GM10266 (cell line): ENCODE data around the gene TMCO1.
"Not testable (repeated sequence)": the region's sequence is repeated elsewhere in the genome, so short reads cannot be mapped to it uniquely, and the experiment has no call there.

Source experiments
- DNase-seq: peaks from one replicate; pipeline ENCODE4 v3.0.0; 2012; ENCODE audit errors: extremely low spot score
- TF ChIP-seq, protein P1 (sequence below): IDR thresholded peaks from 2 replicates; pipeline ENCODE4 v1.5.1; 2012; ENCODE audit warnings: mild to moderate bottlenecking, low read depth; ENCODE audit not compliant: control insufficient read depth, insufficient read depth; ENCODE audit errors: missing control alignments

The TMCO1 gene

DNA sequence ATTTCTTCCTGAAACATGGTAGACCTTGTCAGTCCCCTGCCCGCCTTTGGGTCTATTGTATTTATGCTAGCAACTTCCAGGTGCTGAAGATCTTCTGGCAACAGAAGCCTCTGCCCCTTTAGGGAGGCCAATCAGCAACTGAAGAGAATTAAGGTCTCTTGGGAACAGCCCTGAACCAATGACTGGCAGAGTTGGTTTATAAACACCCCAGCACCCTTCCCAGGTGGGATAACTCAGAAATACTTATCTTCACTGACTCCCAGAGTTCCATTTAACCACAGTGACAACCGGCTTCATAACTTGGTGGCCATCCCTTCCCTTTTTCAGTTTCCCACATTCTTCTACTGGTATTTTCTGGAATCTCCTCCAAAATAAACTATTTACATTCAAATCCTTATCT is 27.2 kb upstream of the TMCO1 start:
- no peak for DNase-seq

DNA sequence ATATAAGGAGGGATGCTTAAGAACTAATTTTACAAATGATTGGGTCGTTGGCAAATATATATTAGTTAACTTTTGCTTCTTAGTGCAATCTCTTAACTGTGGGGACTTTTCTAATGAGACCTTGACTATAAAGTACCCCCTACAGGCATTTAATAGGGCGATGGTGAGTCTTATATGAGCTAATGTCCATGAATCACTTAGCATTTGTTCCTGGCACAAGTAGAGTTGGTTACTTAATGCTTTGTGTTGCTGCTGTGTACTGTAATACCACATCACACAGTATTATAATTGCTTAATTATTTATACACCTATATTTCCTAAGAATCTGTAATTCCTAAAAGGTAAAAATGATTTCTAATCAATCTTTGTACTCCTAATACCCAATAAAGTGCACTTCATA is 25.3 kb upstream of the TMCO1 start:
- TF ChIP-seq, protein P1, sequence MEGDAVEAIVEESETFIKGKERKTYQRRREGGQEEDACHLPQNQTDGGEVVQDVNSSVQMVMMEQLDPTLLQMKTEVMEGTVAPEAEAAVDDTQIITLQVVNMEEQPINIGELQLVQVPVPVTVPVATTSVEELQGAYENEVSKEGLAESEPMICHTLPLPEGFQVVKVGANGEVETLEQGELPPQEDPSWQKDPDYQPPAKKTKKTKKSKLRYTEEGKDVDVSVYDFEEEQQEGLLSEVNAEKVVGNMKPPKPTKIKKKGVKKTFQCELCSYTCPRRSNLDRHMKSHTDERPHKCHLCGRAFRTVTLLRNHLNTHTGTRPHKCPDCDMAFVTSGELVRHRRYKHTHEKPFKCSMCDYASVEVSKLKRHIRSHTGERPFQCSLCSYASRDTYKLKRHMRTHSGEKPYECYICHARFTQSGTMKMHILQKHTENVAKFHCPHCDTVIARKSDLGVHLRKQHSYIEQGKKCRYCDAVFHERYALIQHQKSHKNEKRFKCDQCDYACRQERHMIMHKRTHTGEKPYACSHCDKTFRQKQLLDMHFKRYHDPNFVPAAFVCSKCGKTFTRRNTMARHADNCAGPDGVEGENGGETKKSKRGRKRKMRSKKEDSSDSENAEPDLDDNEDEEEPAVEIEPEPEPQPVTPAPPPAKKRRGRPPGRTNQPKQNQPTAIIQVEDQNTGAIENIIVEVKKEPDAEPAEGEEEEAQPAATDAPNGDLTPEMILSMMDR = no peak
- no peak for DNase-seq

More for the DNA sequence above, 27.2 kb upstream of the TMCO1 start:
- TF ChIP-seq, protein P1 = no peak

DNA sequence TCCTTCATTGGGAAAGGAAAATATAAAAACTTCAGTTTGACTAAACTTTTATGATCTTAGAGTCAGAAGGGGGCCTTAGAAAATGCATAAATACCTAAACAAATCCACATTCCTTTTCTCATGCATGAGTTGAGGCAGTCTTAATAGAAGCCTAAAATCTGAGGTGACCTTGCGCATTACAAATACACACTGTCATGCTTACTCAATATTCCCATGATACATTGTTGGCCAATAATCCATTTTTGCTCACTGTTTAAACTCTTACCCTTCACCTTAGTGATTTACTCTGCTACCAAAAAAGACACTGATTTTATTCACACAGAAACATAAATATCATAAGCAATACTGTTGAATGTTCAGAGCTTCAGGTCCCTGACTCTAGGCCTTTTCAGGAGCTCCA is 19.1 kb upstream of the TMCO1 start:
- no peak for DNase-seq

DNA sequence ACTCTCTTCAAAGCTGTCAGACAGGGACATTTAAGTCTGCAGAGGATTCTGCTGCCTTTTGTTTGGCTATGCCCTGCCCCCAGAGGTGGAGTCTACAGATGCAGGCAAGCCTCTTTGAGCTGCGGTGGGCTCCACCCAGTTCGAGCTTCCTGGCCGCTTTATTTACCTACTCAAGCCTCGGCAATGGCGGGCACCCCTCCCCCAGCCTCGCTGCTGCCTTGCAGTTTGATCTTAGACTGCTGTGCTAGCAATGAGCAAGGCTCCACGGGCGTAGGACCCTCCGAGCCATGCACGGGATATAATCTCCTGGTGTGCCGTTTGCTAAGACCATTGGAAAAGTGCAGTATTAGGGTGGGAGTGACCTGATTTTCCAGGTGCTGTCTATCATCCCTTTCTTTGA is 14.9 kb upstream of the TMCO1 start:
- not testable (repeated sequence) for DNase-seq

More for the DNA sequence above, 19.1 kb upstream of the TMCO1 start:
- TF ChIP-seq, protein P1 = no peak

DNA sequence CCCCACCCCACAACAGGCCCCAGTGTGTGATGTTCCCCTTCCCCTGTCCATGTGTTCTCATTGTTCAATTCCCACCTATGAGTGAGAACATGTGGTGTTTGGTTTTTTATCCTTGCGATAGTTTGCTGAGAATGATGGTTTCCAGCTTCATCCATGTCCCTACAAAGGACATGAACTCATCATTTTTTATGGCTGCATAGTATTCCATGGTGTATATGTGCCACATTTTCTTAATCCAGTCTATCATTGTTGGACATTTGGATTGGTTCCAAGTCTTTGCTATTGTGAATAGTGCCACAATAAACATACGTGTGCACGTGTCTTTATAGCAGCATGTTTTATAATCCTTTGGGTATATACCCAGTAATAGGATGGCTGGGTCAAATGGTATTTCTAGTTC is 9.5 kb upstream of the TMCO1 start:
- DNase-seq = not testable (repeated sequence)

DNA sequence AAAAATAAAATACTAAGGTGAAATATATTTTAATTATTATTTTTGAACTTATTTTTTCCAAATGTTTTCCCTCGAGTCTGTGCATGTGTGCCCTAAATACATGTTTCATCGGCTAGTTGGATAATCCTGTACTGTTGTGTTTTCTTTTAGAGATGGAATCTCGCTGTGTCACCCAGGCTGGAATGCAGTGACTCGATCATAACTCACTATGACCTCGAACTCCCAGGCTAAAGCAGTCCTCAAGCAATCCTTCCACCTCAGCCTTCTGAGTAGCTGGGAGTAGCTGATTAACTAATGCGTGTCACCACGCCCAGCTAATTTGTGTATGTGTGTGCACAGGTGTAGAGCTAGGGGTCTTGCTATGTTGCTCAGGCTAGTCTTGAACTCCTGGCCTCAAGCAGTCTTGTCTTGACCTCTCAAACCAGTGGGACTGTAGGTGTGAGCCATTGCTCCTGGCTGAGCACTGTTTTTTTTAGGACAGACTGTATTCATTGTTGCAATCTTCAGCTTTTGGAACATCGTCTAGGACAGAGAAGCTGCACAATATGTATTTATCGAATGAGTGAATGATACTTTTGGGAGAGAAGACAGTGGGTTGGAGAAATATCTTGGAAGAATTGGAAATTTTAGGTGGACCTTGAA is 4.8 kb upstream of the TMCO1 start:
- TF ChIP-seq, protein P1 = no peak
- DNase-seq = no peak

DNA sequence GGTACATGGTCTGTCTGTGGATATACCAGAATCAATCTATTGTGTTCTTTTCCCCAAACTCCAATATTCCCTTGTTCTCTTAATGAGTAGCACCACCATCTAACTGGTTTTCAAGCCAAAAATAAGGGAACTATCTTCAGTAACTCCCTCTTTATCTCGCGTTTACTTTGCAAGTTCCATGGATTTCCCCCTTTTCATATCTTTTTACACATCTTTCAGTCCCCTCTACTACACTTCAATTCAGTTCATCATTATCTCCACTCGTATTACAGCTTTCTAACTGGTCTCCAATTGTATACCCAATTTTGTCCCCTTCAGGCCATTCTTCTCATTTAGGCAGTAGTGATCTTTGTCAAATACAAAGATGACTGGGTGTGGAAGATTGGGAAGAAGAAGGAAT is 4.1 kb upstream of the TMCO1 start:
- TF ChIP-seq, protein P1 = no peak
- DNase-seq = no peak

DNA sequence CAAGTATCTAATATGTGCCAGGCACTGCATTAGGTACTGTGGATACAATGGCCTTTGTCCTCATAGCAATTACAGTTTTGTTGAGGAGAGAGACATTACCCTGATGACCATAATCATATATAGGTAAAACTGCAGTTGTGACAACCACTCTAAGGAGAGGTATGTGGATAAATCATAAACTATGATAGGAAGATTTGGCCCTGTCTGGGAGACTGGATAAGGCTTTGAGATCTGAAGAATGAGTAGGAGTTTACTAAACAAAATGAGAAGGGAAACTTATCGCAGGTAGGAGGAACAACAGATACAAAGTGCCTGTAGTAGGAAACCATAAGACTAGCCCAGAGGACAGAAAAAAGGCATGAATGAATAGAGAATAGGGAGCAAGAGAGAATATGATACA is 4.4 kb downstream of the TMCO1 start:
- no peak for DNase-seq
- TF ChIP-seq, protein P1 = no peak

DNA sequence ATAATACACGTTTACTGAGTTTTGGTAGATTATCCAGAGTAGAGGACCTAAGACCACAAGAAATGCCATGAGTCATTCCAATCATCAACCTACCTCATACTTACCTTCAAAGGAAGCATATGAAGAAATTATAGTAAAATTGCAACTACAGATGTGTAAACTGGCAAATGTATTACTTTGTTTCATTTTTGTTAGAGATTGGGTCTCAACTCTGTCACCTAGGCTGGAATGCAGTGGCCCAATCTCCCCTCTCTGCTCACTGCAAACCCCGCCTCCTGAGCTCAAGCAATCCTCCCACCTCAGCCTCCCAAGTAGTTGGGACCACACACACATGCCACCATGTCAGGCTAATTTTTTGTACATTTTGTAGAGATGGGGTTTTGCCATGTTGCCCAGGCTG is 5.2 kb downstream of the TMCO1 start:
- DNase-seq = no peak
- TF ChIP-seq, protein P1 = no peak
